TTC549 (cell line): ENCODE measurements around the gene BTG2.

ENCODE experiments used
- FAIRE-seq: peaks from 2 replicates; lab custom pipeline; 2012; peaks lifted over from hg19 to GRCh38; lab: Jason Lieb, UNC

The BTG2 gene

DNA sequence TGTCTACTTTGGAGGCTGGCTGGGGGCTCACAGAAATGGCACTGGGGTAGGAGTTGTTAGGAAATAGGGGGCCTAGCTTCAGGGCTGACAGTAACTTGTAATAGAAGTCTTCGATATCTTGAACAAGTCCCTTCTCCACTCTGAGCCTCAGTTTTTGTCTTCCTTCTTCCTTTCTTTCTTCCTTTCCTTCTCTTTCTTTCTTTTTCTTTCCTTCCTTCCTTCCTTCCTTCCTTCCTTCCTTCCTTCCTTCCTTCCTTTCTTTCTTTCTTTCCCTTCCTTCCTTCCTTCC is 12.9 kb downstream of the BTG2 start:
- no peak for FAIRE-seq

DNA sequence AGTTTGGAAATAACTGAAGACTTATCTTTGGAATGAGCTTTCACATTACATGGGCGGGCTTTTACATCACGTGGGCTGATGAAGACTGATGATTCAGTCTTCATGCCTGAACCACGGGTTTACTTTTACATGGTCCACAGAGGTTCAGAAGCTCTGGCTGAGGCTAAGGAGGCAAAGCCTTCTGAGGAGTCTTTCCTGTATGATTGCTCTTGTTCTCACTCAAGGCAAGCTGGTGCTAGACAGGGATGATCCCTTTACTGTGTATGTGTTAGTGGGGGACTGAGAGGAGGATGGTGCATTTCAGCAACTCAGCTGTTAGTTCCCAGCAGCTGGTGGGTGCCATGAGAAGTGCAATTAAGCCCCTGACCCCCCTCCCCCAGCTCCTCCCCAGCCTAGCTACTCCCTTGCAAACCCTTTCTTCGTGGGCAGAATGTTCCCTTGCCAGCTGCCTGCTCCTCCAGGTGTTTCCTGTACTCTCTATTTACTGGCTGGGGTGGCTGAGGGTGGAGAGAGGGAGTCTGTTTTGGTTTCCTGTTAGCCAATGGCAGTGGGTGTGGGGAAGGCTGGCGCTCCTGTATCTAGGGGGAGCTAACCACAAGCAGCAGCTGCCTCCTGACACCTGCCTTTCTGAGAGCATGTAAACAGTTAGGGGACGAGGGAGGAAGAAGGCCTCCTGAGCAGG is 15.4 kb downstream of the BTG2 start:
- FAIRE-seq = no peak

DNA sequence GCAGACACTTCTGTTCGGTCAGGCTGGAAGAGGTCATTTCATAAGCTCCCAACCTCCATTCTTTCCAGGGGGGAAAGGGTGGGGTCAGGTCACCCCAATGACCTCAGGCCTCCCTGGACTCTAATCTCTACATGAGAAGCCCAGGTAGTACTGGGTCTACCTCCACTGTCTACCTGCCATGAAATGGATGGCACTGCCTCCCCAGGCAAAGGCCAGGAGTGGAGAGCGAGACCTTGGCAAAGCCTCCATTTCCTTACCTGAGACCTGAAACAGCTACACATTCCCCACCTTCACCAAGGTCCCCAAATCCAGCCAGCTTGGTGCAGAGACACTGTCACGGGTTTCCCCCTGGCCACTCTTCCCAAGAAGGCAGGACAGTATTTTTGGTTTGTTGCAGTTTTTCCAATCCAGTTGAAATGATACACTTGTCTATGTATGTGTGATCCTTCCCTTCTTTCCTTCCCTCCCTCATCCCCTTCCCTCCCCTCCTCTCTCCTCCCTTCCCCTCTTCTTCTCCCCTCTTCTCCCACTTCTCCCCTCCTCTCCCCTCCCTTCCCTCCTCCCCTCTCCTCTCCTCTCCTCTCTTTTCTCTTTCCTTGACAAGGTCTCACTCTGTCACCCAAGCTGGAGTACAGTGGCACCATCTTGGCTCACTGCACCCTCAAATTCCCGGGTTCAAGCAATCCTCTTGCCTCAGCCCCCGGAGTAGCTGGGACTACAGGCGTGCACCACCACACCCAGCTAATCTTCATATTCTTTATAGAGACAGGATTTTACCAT is 16.1 kb downstream of the BTG2 start:
- FAIRE-seq = no peak

DNA sequence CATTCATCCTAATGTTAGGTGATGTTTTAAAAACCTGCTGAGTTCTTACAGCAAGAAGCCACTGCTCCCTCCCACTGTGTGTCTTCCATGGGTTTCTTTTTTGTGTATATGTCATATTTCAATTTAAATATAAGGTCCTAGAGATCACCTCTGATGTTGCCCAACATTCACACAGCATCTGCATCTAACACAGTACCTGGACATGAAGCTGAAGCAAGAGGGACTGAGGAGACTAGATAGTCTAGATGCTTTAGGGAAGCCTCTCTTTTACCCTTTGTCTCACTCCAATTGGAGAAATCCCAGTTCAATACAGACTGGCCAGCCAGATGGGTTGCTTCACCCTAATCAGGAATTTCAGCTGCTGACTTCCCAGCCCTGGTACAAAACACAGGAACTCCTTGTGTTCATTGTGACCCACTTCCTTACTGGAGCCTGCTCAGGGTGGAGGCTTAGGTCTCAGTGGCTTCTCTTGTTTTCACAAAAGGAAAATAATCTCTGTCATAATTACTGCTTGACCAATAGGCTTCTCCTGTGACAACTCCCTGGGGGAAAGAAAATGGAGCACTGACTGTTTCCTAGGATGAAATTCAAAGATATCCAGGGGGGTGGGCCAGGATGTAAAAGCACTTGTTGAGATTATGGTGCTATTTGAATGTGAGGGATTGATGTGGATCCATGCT is 17.3 kb downstream of the BTG2 start:
- no peak for FAIRE-seq

DNA sequence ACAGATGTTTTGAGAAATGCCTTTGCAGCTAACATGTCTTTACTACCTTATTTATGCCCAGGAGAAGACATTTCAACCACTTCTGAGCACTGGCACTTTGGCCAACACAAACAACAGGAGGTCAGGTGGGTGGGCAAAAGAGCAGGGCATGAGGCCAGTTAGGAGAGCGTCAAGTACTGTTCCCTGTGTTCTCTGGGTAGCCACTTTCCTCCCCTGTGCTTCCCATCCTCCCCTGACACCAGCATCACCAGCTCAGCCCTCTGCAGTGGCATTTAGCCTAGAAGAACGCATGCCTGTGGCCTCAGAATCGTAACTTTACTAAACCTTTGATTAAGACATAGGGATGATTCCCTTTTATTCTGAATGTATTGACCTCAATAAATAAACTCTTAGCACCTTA is 18.3 kb downstream of the BTG2 start:
- no peak for FAIRE-seq

DNA sequence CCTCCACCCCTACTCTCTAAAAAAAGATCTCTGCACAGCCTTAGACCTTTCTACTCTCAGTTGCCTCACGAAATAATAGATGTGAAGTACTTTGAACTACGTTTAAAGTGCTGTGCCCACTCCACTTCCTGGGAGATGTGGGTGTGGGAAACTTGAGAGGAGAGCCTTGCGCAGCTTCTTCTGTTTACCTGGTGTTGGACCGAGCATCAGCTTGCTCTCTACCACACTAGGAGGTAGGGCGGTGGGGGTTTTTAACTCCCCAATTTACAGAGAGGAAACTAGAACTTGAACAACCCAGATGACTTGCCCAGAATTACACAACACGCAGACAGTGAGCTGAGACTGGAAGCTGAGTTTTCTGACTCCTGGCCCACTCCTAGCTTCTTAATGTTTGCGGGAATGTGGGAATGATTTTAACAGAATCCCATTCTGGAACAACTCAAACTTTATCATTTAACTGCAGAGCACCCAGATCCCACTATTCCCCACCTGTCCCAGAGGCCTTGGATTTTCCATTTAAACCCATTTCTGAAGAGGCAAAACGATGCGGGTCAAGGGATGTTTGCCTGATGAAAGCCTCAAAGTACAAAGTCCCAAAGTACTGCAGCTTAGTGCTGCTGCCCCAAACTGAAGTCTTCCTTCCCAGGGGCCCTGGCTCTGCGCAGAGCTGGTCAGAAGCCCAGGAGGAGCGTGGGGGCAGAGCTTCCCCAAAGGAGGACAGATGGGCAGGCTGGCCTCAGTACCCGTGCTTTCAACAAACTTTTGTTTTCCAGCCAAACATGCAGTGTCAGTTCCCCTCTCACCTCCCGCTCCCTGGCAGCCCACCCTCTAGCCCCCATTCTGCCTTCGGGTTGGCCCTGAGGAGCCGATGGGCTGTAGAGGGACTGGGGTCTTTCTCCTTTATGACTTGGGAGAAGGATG is 19.0 kb downstream of the BTG2 start:
- no peak for FAIRE-seq

DNA sequence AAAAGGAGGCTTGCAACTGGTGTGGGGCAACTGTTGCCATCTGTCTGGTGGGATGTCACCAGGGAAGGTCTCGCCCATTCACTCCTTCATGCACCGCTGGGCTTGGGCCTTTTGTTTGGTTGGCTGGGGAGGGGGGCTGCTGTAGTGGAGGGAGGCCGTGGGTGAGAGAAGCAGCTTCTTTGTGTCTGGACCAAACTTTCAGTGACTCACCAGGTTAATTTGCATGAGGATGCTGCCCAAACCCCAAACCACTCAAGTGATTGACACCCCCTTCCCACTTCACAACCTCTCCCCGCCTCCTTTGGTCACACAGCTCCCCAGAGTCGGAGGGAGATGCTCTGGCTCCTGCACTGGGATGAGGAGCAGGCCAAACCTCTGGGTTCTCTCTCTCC is 19.7 kb downstream of the BTG2 start:
- no peak for FAIRE-seq

DNA sequence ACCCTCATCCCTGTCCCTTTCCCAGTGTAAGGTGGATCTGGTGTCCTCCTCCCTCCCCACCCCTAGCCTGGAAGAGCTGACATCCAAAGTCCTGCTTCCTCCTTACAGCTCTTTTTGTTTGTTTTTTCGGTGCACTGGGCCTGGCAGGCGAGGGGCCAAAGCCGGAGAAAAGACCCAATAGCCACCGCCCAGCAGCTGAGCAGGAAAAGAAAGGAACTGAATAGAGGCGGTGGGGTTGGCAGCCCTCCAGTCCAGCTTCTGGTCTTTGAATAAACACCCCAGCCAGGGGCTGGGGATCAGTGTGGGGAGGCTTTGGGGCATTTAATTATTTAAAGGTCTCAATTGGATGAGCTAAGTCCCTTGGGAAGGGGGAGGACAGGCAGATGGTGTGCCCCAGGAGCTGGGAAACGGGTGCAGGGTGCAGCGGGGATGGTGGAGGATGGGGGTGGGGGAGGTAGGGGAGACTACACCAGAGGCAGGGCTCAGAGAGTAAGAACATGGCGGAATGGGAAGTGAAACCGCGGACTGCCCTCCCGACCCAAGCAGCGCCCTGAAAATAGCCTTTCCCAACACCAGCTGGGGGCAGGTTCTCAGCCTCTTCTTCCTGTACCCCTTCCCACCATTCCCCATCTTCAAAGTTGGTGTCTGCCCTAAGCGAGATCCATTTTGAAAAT is 20.2 kb downstream of the BTG2 start:
- FAIRE-seq = no peak

DNA sequence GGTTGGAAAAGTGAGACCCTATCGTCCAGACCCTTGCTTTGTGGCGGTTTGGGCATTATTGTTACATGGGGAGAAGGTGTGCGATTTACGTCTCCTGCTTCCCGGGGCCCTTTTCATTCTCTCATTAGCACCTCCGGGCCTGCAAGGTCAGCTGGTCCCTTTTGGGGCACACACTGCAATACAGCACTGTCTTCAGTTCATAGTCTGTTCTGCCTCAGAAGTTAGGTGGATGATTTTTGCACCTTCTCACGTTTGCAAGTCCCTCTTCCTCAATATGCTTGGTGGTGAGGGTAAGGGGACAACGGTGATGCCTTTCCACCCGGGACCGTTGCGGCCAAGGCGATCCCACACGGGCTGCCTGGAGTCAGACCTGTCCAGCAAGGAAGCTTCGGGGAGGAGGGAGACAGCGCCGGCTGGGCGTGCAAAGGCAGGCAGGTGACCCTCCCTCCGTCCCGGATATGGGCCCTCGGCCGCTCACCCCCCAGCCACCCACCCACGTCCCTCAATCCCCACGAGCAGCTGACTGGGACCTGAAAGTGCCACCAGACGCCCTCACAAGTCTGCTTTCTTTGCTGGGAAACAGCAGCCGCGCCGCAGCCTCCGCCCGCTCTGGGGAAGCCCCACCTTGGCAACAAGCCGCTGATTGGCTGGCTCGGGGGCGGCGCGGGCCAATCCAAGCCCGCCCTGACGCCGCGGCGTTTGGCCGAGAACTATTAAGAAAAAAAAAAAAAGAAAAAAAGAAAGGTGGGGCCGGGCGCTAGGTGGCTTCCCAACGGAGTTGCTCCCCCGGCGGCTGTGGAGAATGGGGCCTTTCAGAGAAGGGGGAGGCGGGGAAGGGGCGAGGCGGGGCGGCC is 21.7 kb downstream of the BTG2 start:
- FAIRE-seq = peak; percentile 92

DNA sequence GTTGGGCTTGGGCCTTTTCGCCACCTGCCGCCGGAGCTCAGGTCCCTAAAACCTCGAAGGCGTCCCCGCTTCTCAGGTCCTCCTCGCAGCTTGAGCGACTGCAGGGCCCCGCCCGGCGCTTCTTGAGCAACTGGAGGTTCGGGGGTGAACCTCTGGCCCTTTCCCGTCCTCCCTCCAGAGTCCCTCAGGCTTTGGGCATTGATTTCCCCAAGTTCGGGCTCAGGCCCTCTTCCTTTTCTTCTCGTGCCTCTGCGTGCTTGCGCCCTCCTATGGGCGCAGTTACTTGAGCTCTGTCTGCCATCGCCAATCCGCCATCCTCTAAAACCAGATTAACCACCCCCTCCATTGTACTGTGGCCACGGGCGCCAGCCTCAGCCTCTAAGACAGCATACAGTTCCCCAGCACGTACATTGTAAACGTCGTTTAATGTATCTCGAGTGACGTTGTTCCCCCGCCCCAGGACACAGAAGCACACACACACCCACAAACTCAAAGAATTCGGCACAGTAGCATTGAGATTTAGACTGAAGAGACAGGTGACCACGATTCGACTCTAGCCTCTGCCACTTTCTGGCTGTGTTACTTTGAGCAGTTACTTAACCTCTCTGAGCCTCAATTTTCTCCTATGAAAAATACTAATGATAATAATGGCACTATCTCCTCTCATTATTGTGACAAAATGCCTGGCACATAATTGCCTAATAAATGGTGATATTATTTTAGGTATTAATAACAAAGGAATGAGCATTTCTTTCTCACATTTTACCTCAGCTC is 22.6 kb downstream of the BTG2 start:
- FAIRE-seq = no peak

DNA sequence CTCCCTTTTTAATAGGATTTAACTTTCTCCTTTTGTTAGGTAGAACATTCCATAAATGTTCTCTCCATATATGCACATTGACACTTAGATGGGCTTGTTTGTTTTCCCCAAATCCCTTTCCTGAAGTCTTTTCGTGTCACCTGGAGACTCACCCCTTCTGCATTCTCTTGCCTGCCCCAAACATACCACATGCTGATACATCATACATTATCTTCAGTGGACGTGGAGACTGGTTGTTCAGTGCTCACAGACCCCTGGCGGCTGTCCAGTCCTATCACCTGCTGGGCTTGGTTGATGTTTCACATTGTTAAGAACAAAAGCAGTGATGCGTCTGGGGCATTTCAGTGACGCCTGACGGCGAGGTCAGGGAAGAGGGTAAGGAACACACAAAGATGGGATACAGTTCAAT is 23.4 kb downstream of the BTG2 start:
- no peak for FAIRE-seq

DNA sequence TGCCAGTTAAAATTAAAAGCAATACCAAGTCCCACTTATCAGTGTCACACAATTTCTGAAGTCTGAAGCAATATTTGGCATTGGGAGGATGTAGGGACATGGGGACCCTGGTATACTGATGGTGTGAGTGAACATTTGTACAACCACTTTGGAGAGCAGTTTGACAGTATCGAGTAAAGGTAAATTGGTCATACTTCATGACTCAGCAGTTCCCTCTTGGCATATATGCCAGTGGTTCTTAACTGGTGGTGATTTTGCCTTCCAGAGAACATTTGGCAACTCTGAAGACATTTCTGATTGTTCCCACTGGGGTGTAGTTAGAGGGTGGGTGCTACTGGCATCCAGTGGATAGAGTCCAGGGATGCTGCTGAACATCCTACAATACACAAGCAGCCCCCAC is 25.9 kb downstream of the BTG2 start:
- no peak for FAIRE-seq

DNA sequence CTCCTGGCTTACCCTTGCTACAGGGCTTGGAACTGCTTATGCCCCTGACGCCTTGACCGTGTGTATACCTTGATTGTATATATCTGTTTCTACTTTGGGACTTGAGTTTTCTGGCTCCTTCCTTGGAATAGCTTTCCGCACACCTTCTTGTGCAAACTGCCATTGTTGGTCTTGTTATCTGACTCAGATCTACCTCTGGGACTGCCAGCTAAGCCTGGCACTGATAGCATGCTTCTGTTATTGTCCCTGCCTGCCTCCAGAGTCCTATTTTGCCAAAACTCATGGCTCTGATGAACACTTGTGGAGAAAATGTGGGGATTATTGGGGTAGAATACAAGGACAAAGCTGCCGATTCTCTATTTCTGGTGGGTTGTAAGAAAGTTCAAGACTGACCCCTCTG is 30.2 kb downstream of the BTG2 start:
- FAIRE-seq = no peak

DNA sequence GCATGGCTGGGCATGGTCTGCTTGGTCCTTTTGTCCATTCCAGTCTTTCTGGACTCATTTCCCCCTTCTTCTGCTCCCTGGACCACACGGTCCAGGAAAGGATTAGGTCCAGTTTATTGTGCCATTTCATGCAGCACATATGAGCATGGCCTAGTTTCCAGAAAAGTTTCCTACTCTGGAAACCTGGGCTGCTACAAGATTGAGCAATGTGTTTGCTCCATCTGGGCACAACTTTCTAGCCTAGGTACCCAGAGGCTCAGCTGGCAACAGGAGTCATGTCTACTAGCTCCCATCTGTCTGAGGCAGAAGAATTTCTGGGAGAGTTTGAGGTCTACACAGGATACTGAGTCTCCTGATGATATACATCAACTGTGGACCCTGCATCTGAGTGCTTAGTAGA is 30.8 kb downstream of the BTG2 start:
- no peak for FAIRE-seq

DNA sequence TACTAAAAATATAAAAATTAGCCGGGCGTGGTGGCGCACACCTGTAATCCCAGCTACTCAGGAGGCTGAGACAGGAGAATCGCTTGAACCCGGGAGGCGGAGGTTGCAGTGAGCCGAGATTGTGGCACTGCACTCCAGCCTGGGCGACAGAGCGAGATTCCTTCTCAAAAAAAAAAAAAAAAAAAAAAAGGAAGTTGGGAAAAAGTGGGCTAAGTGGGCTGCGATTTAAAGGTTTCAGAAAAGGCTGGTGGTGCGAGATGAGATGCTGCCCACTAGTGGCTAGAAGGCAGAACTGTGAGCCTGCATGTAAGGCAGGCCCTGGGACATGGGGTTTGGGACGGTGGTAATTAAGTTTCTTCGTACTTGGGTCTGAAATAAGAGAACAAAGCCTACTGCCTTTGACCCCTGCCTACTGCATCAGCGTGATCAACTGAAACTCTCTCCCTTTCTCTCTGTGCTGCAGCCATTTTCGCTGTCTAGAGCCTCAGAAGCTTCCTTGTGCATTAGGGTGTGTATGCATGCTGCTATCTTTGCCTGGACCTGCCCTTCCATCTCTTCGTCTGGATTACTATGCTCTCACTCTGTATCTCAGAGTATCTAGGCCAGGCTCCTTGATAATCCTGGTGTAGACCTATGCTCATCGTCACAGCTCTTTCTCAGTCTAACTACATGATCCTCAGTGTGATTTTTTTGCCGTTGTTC is 33.2 kb downstream of the BTG2 start:
- FAIRE-seq = peak; percentile 38

DNA sequence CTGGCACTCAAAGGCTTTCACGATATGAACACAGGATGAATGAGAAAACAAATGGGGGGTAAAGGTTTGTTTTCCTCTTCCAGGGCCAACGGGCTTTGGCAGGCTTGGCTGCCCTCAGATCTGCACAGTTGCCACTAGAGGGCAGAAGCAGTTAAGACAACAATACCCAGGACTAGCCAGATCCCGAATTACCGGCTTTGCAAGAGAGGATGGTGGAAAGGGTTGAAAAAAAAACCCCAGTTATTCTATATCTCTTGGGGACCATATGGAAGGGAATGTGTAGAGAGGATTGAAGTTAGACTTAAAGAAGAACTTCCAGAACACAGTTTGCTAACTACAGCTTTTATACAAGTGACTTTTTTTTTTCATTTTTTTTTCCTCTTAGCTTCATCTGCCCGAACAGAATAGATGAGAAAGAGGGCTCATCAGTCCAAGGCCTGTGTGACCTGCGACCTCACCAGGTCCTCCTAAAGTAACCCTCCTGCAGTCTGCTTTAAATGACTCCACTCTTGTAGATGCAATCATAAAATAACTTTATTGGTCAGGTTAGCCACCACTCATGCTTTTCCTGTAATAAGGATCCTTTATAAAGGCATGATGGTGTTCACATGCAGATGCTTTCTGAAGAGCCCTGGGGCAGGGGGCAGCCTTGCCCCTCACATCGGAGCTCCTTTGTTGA is 34.9 kb downstream of the BTG2 start:
- FAIRE-seq = peak; percentile 94

DNA sequence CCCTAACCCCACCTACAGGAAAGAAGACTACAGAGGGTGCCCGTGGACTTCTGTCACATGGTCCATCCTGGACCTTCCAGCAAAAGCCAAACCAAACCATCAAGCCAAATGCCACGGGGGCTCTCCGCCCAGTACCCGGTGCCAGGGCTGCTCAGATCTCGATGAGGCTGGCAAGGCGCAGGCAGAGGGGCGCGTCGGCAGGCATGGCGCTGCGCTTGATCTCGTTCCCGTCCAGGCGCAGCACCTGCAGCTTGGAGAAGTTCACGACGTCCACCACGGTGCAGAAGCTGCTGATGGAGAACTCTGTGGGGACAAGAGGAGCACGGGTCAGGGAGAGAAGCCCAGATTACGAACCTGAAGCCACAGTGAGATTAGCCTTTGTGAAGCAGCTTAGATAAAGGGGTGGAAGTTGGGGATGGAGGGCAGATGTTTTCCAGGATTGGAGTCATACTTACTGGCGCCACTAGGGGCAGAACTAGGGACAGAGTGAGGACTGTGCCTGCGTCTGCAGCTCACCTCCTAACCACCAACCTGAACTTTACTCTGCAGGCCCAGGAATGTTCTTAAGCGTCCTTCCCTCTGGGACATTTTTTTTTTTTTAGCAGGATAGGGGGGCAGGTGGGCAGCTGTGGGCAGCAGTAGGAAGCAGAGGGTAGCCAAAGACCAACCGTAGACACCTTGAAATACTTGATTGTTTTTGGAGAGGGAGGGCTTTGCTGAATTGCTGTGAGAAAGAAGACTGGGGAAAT is 37.0 kb downstream of the BTG2 start:
- FAIRE-seq = peak; percentile 39
